ENCODE measurements around the gene DDTL.
"Not testable (repeated sequence)": the region's sequence is repeated elsewhere in the genome, so short reads cannot be mapped to it uniquely, and the experiment has no call there.

DNA sequence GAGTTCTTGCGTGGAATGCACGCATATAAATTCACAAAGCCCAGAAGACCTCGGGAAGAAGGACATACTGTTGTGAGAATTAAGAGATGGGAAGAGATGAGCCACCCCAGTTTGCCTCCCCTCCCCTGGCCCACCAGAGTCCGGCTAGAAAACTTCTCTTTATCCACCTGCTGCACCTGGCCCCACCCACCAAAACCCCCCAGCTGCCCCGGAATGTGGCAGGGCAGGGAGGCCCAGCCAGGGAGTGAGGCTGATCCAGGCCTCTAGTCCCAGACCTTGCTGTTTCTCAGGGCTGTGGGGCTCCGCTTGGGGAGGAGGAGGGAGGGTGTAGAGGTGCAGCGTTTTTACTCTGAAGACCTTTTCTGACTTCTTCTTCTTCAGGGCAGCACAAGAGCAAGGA, 13.9 kb downstream of the DDTL start:
- not testable (repeated sequence) for TF ChIP-seq TBP (optimal IDR thresholded peaks at IDR 0.05; ENCODE audit: low read depth, low read length); JUNB (CRISPR knock-in tag; conservative IDR thresholded peaks at IDR 0.05); CHCHD3 (CRISPR knock-in tag; IDR thresholded peaks at IDR 0.05); ESRRA (IDR thresholded peaks at IDR 0.05; ENCODE audit: borderline replicate concordance, low read depth); MAZ (CRISPR knock-in tag; conservative IDR thresholded peaks at IDR 0.05 in 1 of 2, IDR thresholded peaks at IDR 0.05 in 1 of 2); ZNF274 (IDR thresholded peaks at IDR 0.05; ENCODE audit: borderline replicate concordance, low read depth, low read length)
- TF ChIP-seq, protein P1, sequence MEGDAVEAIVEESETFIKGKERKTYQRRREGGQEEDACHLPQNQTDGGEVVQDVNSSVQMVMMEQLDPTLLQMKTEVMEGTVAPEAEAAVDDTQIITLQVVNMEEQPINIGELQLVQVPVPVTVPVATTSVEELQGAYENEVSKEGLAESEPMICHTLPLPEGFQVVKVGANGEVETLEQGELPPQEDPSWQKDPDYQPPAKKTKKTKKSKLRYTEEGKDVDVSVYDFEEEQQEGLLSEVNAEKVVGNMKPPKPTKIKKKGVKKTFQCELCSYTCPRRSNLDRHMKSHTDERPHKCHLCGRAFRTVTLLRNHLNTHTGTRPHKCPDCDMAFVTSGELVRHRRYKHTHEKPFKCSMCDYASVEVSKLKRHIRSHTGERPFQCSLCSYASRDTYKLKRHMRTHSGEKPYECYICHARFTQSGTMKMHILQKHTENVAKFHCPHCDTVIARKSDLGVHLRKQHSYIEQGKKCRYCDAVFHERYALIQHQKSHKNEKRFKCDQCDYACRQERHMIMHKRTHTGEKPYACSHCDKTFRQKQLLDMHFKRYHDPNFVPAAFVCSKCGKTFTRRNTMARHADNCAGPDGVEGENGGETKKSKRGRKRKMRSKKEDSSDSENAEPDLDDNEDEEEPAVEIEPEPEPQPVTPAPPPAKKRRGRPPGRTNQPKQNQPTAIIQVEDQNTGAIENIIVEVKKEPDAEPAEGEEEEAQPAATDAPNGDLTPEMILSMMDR (IDR thresholded peaks at IDR 0.05 in 2 of 3, conservative IDR thresholded peaks at IDR 0.05 in 1 of 3; ENCODE audit: insufficient read depth in 2 of 3, low read depth in 1 of 3, low read length in 3 of 3) = not testable (repeated sequence)
